WTC11 (cell line): ENCODE measurements around the gene RASAL2. TPM values are rescaled to one million over a fixed set of nuclear protein-coding genes. Genes with fewer than 3 reads are reported as not detected.

Experiments
- ATAC-seq: fragments of 200-7000 bp; cut with Tn5 transposase; 2 replicates; pipeline ENCODE4 v1.10.0; 2021; ENCODE audit warnings: mild to moderate bottlenecking, moderate library complexity
- CTCF ChIA-PET: fragments of 300-600 bp; sonication (Branson Sonifier 250); formaldehyde crosslinking; loops from one replicate; lab custom pipeline; 2021; ENCODE audit warnings: antibody characterized with exemption; lab: Charles Lee
- POLR2A ChIA-PET: fragments of 350-600 bp; sonication (Branson Sonifier 250); formaldehyde crosslinking; loops from one replicate; lab custom pipeline; 2021; ENCODE audit warnings: antibody characterized with exemption; lab: Charles Lee
- DNase-seq: peaks from one replicate; pipeline ENCODE4 v3.0.0; 2021; ENCODE audit warnings: low spot score
- H3K27ac Mint-ChIP-seq: 2 replicates; pipeline ENCODE4 v1.8.0; 2021; ENCODE audit warnings: mixed read lengths
- H3K27me3 Mint-ChIP-seq: 2 replicates; pipeline ENCODE4 v1.8.0; 2021; ENCODE audit warnings: low read depth, mild to moderate bottlenecking, moderate library complexity, mixed read lengths
- H3K36me3 Mint-ChIP-seq: 2 replicates; pipeline ENCODE4 v1.8.0; 2021; ENCODE audit warnings: mixed read lengths
- H3K4me1 Mint-ChIP-seq: 2 replicates; pipeline ENCODE4 v1.8.0; 2022; ENCODE audit warnings: mixed read lengths
- H3K4me3 Mint-ChIP-seq: 2 replicates; pipeline ENCODE4 v1.8.0; 2021; ENCODE audit warnings: mild to moderate bottlenecking, moderate library complexity, mixed read lengths
- H3K9me3 Mint-ChIP-seq: 2 replicates; pipeline ENCODE4 v1.8.0; 2021; ENCODE audit warnings: mixed read lengths
- ETV6 ChIP-seq: sonication (generic); formaldehyde crosslinking; IDR thresholded peaks from 2 replicates; pipeline ENCODE4 v1.8.1; 2022; ENCODE audit warnings: mild to moderate bottlenecking, missing genetic modification reagents
- FOXJ3 ChIP-seq: sonication (generic); formaldehyde crosslinking; IDR thresholded peaks from 2 replicates; pipeline ENCODE4 v1.9.0; 2021; ENCODE audit warnings: missing genetic modification reagents, mild to moderate bottlenecking, borderline replicate concordance
- HMGA2 ChIP-seq: fragments of 250-450 bp; sonication (Bioruptor Pico); IDR thresholded peaks from 2 replicates; pipeline ENCODE4 v1.4.0; 2021; ENCODE audit warnings: mild to moderate bottlenecking, moderate library complexity
- JUN ChIP-seq: sonication (generic); formaldehyde crosslinking; IDR thresholded peaks from 2 replicates; pipeline ENCODE4 v1.8.0; 2023; ENCODE audit warnings: mild to moderate bottlenecking, missing genetic modification reagents
- NFYB ChIP-seq: sonication (generic); formaldehyde crosslinking; conservative IDR thresholded peaks from 2 replicates; pipeline ENCODE4 v1.8.0; 2022; ENCODE audit warnings: low read depth, missing genetic modification reagents
- NR1H2 ChIP-seq: sonication (generic); formaldehyde crosslinking; IDR thresholded peaks from 2 replicates; pipeline ENCODE4 v1.9.0; 2021; ENCODE audit warnings: mild to moderate bottlenecking, moderate library complexity, missing genetic modification reagents
- NR2C2 ChIP-seq: sonication (generic); formaldehyde crosslinking; IDR thresholded peaks from 2 replicates; pipeline ENCODE4 v1.8.0; 2022; ENCODE audit warnings: mild to moderate bottlenecking, missing genetic modification reagents
- RORB ChIP-seq: fragments of 250-450 bp; sonication (Bioruptor Pico); IDR thresholded peaks from 2 replicates; pipeline ENCODE4 v1.9.0; 2021; ENCODE audit warnings: mild to moderate bottlenecking
- SOX15 ChIP-seq: fragments of 250-450 bp; sonication (Bioruptor Pico); IDR thresholded peaks from 2 replicates; pipeline ENCODE4 v1.9.0; 2021; ENCODE audit warnings: mild to moderate bottlenecking
- TCF7 ChIP-seq: sonication (generic); formaldehyde crosslinking; IDR thresholded peaks from 2 replicates; pipeline ENCODE4 v1.8.0; 2022; ENCODE audit warnings: mild to moderate bottlenecking, low read depth, missing genetic modification reagents, moderate library complexity
- TEAD1 ChIP-seq: sonication (generic); formaldehyde crosslinking; IDR thresholded peaks from 2 replicates; pipeline ENCODE4 v1.8.0; 2022; ENCODE audit warnings: mild to moderate bottlenecking, missing genetic modification reagents
- TEAD4 ChIP-seq: sonication (generic); formaldehyde crosslinking; IDR thresholded peaks from 2 replicates; pipeline ENCODE4 v1.8.0; 2022; ENCODE audit warnings: mild to moderate bottlenecking, missing genetic modification reagents
- ZNF121 ChIP-seq: sonication (generic); formaldehyde crosslinking; IDR thresholded peaks from 2 replicates; pipeline ENCODE4 v1.8.0; 2023; ENCODE audit warnings: missing genetic modification reagents
- ZNF219 ChIP-seq: sonication (generic); formaldehyde crosslinking; IDR thresholded peaks from 2 replicates; pipeline ENCODE4 v1.8.0; 2023; ENCODE audit warnings: missing genetic modification reagents, mild to moderate bottlenecking, borderline replicate concordance
- ZNF396 ChIP-seq: fragments of 250-450 bp; sonication (Bioruptor Pico); IDR thresholded peaks from 2 replicates; pipeline ENCODE4 v1.8.0; 2021; ENCODE audit warnings: mild to moderate bottlenecking, moderate library complexity, borderline replicate concordance
- ZNF423 ChIP-seq: fragments of 250-450 bp; sonication (Bioruptor Pico); IDR thresholded peaks from 2 replicates; pipeline ENCODE4 v2.1.2; 2022; ENCODE audit warnings: mild to moderate bottlenecking, moderate library complexity
- total RNA-seq: library from RNA; stranded (reverse); gene quantifications from 3 replicates; pipeline ENCODE4 v1.2.3, GENCODE V29; 2021
- TF ChIP-seq, protein P1 (sequence below): sonication (generic); formaldehyde crosslinking; conservative IDR thresholded peaks from 2 replicates; pipeline ENCODE4 v1.8.1; 2023; ENCODE audit warnings: mild to moderate bottlenecking, low read depth, missing genetic modification reagents, moderate library complexity
- TF ChIP-seq, protein P2 (sequence below): fragments of 250-450 bp; sonication (Bioruptor Pico); IDR thresholded peaks from 2 replicates; pipeline ENCODE4 v1.9.0; 2021; ENCODE audit warnings: moderate library complexity, mild to moderate bottlenecking, inconsistent platforms, borderline replicate concordance
- TF ChIP-seq, protein P3 (sequence below): sonication (generic); formaldehyde crosslinking; IDR thresholded peaks from 2 replicates; pipeline ENCODE4 v1.8.1; 2022; ENCODE audit warnings: mild to moderate bottlenecking, moderate library complexity, missing genetic modification reagents
- TF ChIP-seq, protein P4 (sequence below): sonication (generic); formaldehyde crosslinking; IDR thresholded peaks from 2 replicates; pipeline ENCODE4 v1.8.1; 2023; ENCODE audit warnings: mild to moderate bottlenecking, missing genetic modification reagents
- TF ChIP-seq, protein P5 (sequence below): fragments of 200-600 bp; IDR thresholded peaks from 2 replicates; pipeline ENCODE4 v1.8.0; 2022; ENCODE audit warnings: antibody characterized with exemption

Gene RASAL2
- total RNA-seq, 1 experiment from 2014 or later = 29.5 TPM

DNA sequence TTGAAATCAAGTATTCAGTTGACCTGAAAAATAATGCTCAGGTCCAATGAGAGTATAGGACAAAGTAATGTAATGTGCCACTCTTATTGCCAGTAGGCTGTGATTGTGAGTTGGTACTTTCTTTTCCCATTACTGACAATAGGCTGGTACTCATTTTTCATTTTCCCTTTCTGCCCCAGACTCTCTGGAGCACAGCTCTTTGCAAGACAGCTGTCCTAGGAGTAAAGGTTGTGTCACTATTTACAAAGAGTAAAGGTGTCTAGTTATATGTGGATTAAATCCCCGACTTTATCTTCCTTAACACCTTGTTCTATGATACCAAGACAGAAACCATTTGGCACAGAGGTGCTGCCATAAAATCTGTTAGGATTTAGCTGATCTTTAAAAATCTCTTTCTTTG, 32.3 kb upstream of the RASAL2 start:
- DNase-seq (no peak), ATAC-seq (no peak; the same call in 1 of the 2 replicates)
- no peak overlapping the region for H3K4me3 Mint-ChIP-seq
- ChIA-PET CTCF (interaction anchor here (0.6 to 2.9 kb wide), 6 partner anchors 24 to 238 kb away, joined by 4 to 19 read pairs (median 6); partner anchors contain the start of gene RASAL2), POLR2A (interaction anchor here (0.6 to 1.0 kb wide), 2 partner anchors 9 to 24 kb away, joined by 3 read pairs; no protein-coding TSS in a partner anchor)
- H3K4me1 Mint-ChIP-seq = peaks cover 55% of the 10 kb centered on the region
- H3K36me3 Mint-ChIP-seq = no peaks in the 10 kb centered on the region
- TF ChIP-seq FOXJ3 (CRISPR knock-in tag) (no peak), SOX15 (CRISPR knock-in tag) (no peak), TEAD1 (CRISPR knock-in tag) (no peak), ZNF219 (CRISPR knock-in tag) (no peak), NFYB (CRISPR knock-in tag) (no peak), HMGA2 (no peak), TEAD4 (no peak), ZNF423 (no peak)
- TF ChIP-seq, protein P1, sequence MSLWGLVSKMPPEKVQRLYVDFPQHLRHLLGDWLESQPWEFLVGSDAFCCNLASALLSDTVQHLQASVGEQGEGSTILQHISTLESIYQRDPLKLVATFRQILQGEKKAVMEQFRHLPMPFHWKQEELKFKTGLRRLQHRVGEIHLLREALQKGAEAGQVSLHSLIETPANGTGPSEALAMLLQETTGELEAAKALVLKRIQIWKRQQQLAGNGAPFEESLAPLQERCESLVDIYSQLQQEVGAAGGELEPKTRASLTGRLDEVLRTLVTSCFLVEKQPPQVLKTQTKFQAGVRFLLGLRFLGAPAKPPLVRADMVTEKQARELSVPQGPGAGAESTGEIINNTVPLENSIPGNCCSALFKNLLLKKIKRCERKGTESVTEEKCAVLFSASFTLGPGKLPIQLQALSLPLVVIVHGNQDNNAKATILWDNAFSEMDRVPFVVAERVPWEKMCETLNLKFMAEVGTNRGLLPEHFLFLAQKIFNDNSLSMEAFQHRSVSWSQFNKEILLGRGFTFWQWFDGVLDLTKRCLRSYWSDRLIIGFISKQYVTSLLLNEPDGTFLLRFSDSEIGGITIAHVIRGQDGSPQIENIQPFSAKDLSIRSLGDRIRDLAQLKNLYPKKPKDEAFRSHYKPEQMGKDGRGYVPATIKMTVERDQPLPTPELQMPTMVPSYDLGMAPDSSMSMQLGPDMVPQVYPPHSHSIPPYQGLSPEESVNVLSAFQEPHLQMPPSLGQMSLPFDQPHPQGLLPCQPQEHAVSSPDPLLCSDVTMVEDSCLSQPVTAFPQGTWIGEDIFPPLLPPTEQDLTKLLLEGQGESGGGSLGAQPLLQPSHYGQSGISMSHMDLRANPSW (CRISPR knock-in tag) = no peak
- TF ChIP-seq, protein P2, sequence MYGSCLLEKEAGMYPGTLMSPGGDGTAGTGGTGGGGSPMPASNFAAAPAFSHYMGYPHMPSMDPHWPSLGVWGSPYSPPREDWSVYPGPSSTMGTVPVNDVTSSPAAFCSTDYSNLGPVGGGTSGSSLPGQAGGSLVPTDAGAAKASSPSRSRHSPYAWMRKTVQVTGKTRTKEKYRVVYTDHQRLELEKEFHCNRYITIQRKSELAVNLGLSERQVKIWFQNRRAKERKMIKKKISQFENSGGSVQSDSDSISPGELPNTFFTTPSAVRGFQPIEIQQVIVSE (CRISPR knock-in tag) = no peak
- TF ChIP-seq, all 79 proteins: peak for 0
- Mint-ChIP-seq H3K27ac (no peak overlapping the region), H3K27me3 (peaks cover 11% of the 10 kb centered on the region; the same call in 1 of the 2 replicates), H3K9me3 (no peaks in the 10 kb centered on the region)

DNA sequence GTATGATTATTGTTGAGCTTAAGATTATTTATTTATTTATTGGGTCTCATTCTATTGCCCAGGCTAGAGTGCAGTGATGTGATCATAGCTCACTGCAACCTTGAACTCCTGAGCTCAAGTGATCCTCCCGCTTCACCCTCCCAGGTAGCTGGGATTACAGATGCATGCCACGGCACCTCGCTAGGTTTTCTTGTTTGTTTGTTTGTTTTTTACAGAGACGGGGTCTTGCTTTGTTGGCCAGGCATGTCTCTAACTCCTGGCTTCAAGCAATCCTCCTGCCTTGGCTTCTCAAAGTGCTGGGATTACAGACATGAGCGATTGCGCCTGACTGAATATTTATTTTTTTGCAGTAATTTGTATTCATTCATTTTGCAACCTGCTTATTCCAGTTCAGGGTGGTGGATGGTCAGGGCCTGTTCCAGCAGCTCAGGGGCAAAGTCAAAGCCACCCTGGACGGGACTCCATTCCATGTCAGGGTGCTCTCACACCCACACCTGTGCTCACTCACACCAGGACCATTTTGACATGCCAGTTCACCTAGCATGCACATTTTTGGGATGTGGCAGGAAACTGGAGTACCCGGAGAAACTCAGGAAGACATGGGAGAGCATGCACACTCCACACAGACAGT, 29.6 kb upstream of the RASAL2 start:
- no peaks in the 10 kb centered on the region for H3K36me3 Mint-ChIP-seq
- ATAC-seq (no peak), DNase-seq (no peak)
- peaks cover under 1% of the 10 kb centered on the region; the same call in 1 of the 2 replicates for H3K27me3 Mint-ChIP-seq
- no peaks in the 10 kb centered on the region for H3K9me3 Mint-ChIP-seq
- CTCF ChIA-PET = no interaction called here
- H3K4me3 Mint-ChIP-seq = no peak overlapping the region
- TF ChIP-seq ZNF121 (0 out of 2 replicates have a peak, but pooled peaks have one; percentile 9), TEAD1 (CRISPR knock-in tag) (no peak)
- TF ChIP-seq, all 79 proteins: peak for 1
- Mint-ChIP-seq H3K27ac (no peak overlapping the region), H3K4me1 (peaks cover 42% of the 10 kb centered on the region)
- POLR2A ChIA-PET = no interaction called here

DNA sequence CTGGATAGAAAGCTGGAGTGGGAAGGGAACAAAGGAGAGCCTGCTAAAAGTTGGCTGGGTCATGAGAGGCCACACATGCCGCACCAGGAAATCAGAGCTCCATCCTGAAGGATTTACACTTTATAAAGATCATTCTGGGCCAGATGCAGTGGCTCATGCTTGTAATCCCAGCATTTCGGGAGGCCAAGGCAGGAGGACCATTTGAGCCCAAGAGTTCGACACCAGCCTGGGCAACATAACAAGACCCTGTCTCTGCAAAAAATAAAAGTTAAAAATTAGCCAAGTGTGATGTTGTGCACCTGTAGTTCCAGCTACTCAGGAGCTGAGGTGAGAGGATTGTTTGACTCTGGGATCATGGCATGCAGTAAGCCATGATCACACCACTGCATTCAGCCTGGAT, 28.7 kb upstream of the RASAL2 start:
- ChIA-PET CTCF (no interaction called here), POLR2A (no interaction called here)
- H3K4me3 Mint-ChIP-seq = no peak overlapping the region
- no peak for ATAC-seq
- H3K9me3 Mint-ChIP-seq = no peaks in the 10 kb centered on the region
- no peak overlapping the region for H3K27ac Mint-ChIP-seq
- peaks cover 32% of the 10 kb centered on the region for H3K4me1 Mint-ChIP-seq
- H3K27me3 Mint-ChIP-seq = no peaks in the 10 kb centered on the region
- H3K36me3 Mint-ChIP-seq = no peaks in the 10 kb centered on the region
- no peak for DNase-seq
- TF ChIP-seq, protein P3, sequence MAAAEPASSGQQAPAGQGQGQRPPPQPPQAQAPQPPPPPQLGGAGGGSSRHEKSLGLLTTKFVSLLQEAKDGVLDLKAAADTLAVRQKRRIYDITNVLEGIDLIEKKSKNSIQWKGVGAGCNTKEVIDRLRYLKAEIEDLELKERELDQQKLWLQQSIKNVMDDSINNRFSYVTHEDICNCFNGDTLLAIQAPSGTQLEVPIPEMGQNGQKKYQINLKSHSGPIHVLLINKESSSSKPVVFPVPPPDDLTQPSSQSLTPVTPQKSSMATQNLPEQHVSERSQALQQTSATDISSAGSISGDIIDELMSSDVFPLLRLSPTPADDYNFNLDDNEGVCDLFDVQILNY (CRISPR knock-in tag) = no peak
- no peak for TF ChIP-seq NR2C2
- no peak for TF ChIP-seq JUN (CRISPR knock-in tag)
- no peak for TF ChIP-seq ZNF219 (CRISPR knock-in tag)
- no peak for TF ChIP-seq ETV6 (CRISPR knock-in tag)
- no peak for TF ChIP-seq HMGA2
- TF ChIP-seq, protein P4, sequence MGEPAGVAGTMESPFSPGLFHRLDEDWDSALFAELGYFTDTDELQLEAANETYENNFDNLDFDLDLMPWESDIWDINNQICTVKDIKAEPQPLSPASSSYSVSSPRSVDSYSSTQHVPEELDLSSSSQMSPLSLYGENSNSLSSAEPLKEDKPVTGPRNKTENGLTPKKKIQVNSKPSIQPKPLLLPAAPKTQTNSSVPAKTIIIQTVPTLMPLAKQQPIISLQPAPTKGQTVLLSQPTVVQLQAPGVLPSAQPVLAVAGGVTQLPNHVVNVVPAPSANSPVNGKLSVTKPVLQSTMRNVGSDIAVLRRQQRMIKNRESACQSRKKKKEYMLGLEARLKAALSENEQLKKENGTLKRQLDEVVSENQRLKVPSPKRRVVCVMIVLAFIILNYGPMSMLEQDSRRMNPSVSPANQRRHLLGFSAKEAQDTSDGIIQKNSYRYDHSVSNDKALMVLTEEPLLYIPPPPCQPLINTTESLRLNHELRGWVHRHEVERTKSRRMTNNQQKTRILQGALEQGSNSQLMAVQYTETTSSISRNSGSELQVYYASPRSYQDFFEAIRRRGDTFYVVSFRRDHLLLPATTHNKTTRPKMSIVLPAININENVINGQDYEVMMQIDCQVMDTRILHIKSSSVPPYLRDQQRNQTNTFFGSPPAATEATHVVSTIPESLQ (CRISPR knock-in tag) = no peak
- no peak for TF ChIP-seq TCF7 (CRISPR knock-in tag)
- TF ChIP-seq ZNF396 = no peak
- TF ChIP-seq, protein P5, sequence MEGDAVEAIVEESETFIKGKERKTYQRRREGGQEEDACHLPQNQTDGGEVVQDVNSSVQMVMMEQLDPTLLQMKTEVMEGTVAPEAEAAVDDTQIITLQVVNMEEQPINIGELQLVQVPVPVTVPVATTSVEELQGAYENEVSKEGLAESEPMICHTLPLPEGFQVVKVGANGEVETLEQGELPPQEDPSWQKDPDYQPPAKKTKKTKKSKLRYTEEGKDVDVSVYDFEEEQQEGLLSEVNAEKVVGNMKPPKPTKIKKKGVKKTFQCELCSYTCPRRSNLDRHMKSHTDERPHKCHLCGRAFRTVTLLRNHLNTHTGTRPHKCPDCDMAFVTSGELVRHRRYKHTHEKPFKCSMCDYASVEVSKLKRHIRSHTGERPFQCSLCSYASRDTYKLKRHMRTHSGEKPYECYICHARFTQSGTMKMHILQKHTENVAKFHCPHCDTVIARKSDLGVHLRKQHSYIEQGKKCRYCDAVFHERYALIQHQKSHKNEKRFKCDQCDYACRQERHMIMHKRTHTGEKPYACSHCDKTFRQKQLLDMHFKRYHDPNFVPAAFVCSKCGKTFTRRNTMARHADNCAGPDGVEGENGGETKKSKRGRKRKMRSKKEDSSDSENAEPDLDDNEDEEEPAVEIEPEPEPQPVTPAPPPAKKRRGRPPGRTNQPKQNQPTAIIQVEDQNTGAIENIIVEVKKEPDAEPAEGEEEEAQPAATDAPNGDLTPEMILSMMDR = no peak
- no peak for TF ChIP-seq RORB (CRISPR knock-in tag)
- no peak for TF ChIP-seq NR1H2 (CRISPR knock-in tag)
- TF ChIP-seq, protein P1 (CRISPR knock-in tag) = no peak
